HepG2 (cell line): ENCODE measurements around the gene VTN. TPM values are rescaled to one million over a fixed set of nuclear protein-coding genes. Genes with fewer than 3 reads are reported as not detected.

ENCODE experiments used
- CENPT ChIP-seq: sonication (generic); formaldehyde crosslinking; IDR thresholded peaks from 2 replicates; pipeline ENCODE4 v1.8.0; 2022; ENCODE audit warnings: low read depth, mild to moderate bottlenecking, moderate library complexity, missing genetic modification reagents
- DNMT1 ChIP-seq: sonication (generic); formaldehyde crosslinking; IDR thresholded peaks from 2 replicates; pipeline ENCODE4 v1.5.1; 2020; ENCODE audit warnings: mild to moderate bottlenecking, missing genetic modification reagents
- ESRRA ChIP-seq: sonication (generic); formaldehyde crosslinking; IDR thresholded peaks from 2 replicates; pipeline ENCODE4 v1.5.1; 2020; ENCODE audit warnings: mild to moderate bottlenecking, low read depth, missing genetic modification reagents
- GFI1 ChIP-seq: sonication (generic); formaldehyde crosslinking; IDR thresholded peaks from 2 replicates; pipeline ENCODE4 v1.5.0; 2020; ENCODE audit warnings: missing genetic modification reagents, mild to moderate bottlenecking, borderline replicate concordance
- HOXA7 ChIP-seq: sonication (generic); formaldehyde crosslinking; IDR thresholded peaks from 2 replicates; pipeline ENCODE4 v1.8.1; 2022; ENCODE audit warnings: mild to moderate bottlenecking, missing genetic modification reagents, moderate library complexity
- ISX ChIP-seq: sonication (generic); formaldehyde crosslinking; conservative IDR thresholded peaks from 2 replicates; pipeline ENCODE4 v1.5.0; 2020; ENCODE audit warnings: missing genetic modification reagents
- KAT8 ChIP-seq: IDR thresholded peaks from 2 replicates; pipeline ENCODE4 v1.6.1; 2016; ENCODE audit warnings: missing genetic modification reagents, missing compliant biosample characterization
- KDM6A ChIP-seq: IDR thresholded peaks from 2 replicates; pipeline ENCODE4 v1.6.1; 2016; ENCODE audit warnings: low read depth
- MBD4 ChIP-seq: IDR thresholded peaks from 2 replicates; pipeline ENCODE4 v1.6.1; 2012; ENCODE audit warnings: low read length, inconsistent platforms, borderline replicate concordance
- NFIC ChIP-seq: IDR thresholded peaks from 2 replicates; pipeline ENCODE4 v1.6.1; 2012; ENCODE audit warnings: mild to moderate bottlenecking, low read length, inconsistent platforms
- NR2F6 ChIP-seq, 2 experiments: IDR thresholded peaks; 2 replicates each; pipeline ENCODE4 v1.6.1; 2016; ENCODE audit warnings: antibody characterized with exemption in 1 of 2, mild to moderate bottlenecking in 1 of 2
- ONECUT2 ChIP-seq: sonication (generic); formaldehyde crosslinking; IDR thresholded peaks from 2 replicates; pipeline ENCODE4 v1.4.0; 2020; ENCODE audit warnings: missing genetic modification reagents
- PHF8 ChIP-seq: sonication (generic); formaldehyde crosslinking; IDR thresholded peaks from 2 replicates; pipeline ENCODE4 v1.5.0; 2020; ENCODE audit warnings: missing genetic modification reagents
- SMAD1 ChIP-seq: sonication (generic); formaldehyde crosslinking; IDR thresholded peaks from 2 replicates; pipeline ENCODE4 v1.4.0; 2020; ENCODE audit warnings: missing genetic modification reagents, low read depth, mild to moderate bottlenecking, borderline replicate concordance
- SNRNP70 ChIP-seq: fragments of 200-400 bp; formaldehyde crosslinking; IDR thresholded peaks from 2 replicates; pipeline ENCODE4 v1.6.1; 2017; ENCODE audit warnings: mild to moderate bottlenecking, low read depth, low read length, moderate library complexity
- WIZ ChIP-seq: sonication (generic); formaldehyde crosslinking; IDR thresholded peaks from 2 replicates; pipeline ENCODE4 v1.5.1; 2020; ENCODE audit warnings: mild to moderate bottlenecking, missing genetic modification reagents
- ZBTB20 ChIP-seq: sonication (generic); formaldehyde crosslinking; IDR thresholded peaks from 2 replicates; pipeline ENCODE4 v1.8.1; 2023; ENCODE audit warnings: missing genetic modification reagents, low read depth, mild to moderate bottlenecking, borderline replicate concordance
- ZNF446 ChIP-seq: sonication (generic); formaldehyde crosslinking; IDR thresholded peaks from 2 replicates; pipeline ENCODE4 v1.5.0; 2020; ENCODE audit warnings: mild to moderate bottlenecking, missing genetic modification reagents
- ZNF546 ChIP-seq: sonication (generic); formaldehyde crosslinking; conservative IDR thresholded peaks from 2 replicates; pipeline ENCODE4 v1.8.1; 2023; ENCODE audit warnings: mild to moderate bottlenecking, missing genetic modification reagents
- ZNF746 ChIP-seq: sonication (generic); formaldehyde crosslinking; IDR thresholded peaks from 2 replicates; pipeline ENCODE4 v1.8.0; 2022; ENCODE audit warnings: mild to moderate bottlenecking, missing genetic modification reagents
- ZNF775 ChIP-seq: sonication (generic); formaldehyde crosslinking; IDR thresholded peaks from 2 replicates; pipeline ENCODE4 v1.4.0; 2020; ENCODE audit warnings: missing genetic modification reagents, mild to moderate bottlenecking, moderate library complexity, borderline replicate concordance
- ZSCAN9 ChIP-seq: IDR thresholded peaks from 2 replicates; pipeline ENCODE4 v1.6.1; 2016; ENCODE audit warnings: borderline replicate concordance
- polyA plus RNA-seq, 8 experiments: library from polyadenylated mRNA; depleted of rRNA in 3 of 8; stranded (reverse) in 7 of 8; unstranded in 1 of 8; fragments of >200 nt; fragmentation: Illumina TruSeq in 4 of 8; extraction: Trizol in 4 of 8; gene quantifications; 2 replicates each; pipeline versions ENCODE4 v1.2.1 to v1.2.3, GENCODE V29; 2011 to 2016; ENCODE audit warnings: low read depth in 4 of 8, missing spikeins in 1 of 8, mixed read lengths in 1 of 8; ENCODE audit not compliant: insufficient read depth in 1 of 8
- total RNA-seq, 5 experiments: library from RNA; depleted of rRNA; stranded (reverse); fragments of >200 nt; fragmentation: Illumina TruSeq; extraction: Trizol; gene quantifications; 2 replicates each; pipeline ENCODE4 v1.2.3, GENCODE V29; 2016; ENCODE audit warnings: low read depth in 1 of 5
- TF ChIP-seq, protein P1 (sequence below): sonication (generic); formaldehyde crosslinking; IDR thresholded peaks from 2 replicates; pipeline ENCODE4 v1.4.0; 2020; ENCODE audit warnings: missing genetic modification reagents, borderline replicate concordance
- TF ChIP-seq, protein P2 (sequence below): sonication (generic); formaldehyde crosslinking; IDR thresholded peaks from 2 replicates; pipeline ENCODE4 v1.8.1; 2023; ENCODE audit warnings: mild to moderate bottlenecking, missing genetic modification reagents
- TF ChIP-seq, protein P3 (sequence below): sonication (generic); formaldehyde crosslinking; IDR thresholded peaks from 2 replicates; pipeline ENCODE4 v1.8.0; 2022; ENCODE audit warnings: missing genetic modification reagents, mild to moderate bottlenecking, moderate library complexity, borderline replicate concordance

The VTN gene
- total and polyA plus RNA-seq, 2 of the 13 experiments (the other 11 are each of a cell fraction or from before 2014, with no cell fraction given): 108 to 131 TPM

DNA sequence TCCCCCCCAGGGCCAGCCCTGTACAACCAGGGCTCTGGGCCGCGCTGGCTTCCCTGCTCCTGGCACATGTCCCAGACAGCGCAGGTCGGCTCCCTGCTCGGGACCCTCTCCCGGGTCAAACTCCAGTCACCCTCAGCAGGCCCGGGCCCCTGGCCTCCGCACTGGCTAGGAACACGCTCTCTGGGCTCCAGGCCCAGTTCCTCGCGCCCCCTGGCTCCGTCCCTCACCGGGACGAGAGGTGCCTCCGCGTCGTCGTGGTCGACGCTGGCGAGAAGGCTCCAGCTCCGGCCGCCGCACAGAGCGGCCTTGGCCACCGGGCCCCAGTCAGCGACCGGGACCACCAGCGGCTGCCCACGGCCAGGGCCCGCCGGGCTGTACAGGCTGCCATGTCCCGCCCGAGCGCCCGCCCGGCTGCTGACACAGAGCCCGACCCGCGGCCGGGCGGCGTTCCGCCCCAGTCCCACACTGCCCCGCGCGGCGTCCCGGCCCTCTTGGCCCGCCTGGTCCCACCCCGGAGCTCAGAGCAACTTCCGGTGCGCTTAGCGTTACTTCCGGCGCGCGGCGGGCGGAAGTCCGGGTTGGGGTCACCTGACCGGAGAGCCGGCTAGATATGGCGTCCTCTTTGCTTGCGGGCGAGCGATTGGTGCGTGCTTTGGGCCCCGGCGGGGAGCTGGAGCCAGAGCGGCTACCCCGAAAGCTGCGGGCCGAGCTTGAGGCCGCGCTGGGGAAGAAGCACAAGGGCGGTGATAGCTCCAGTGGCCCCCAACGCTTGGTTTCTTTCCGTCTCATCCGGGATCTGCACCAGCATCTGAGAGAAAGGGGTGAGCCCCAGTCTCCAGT lies 12.8 kb downstream of the VTN start, which contains the start of gene POLDIP2 (continued):
- TF ChIP-seq, protein P1, sequence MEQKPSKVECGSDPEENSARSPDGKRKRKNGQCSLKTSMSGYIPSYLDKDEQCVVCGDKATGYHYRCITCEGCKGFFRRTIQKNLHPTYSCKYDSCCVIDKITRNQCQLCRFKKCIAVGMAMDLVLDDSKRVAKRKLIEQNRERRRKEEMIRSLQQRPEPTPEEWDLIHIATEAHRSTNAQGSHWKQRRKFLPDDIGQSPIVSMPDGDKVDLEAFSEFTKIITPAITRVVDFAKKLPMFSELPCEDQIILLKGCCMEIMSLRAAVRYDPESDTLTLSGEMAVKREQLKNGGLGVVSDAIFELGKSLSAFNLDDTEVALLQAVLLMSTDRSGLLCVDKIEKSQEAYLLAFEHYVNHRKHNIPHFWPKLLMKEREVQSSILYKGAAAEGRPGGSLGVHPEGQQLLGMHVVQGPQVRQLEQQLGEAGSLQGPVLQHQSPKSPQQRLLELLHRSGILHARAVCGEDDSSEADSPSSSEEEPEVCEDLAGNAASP (CRISPR knock-in tag): peak; percentile 64
- TF ChIP-seq ZSCAN9 (CRISPR knock-in tag) (no peak), KDM6A (no peak), KAT8 (peak; percentile 100), ZNF746 (CRISPR knock-in tag) (no peak; the same call in none of the 2 replicates), ISX (CRISPR knock-in tag) (0 out of 2 replicates have a peak, but pooled peaks have one; percentile 45), SNRNP70 (no peak), ZNF775 (CRISPR knock-in tag) (no peak), ESRRA (peak; percentile 66; the same call in 1 of the 2 replicates), PHF8 (peak; percentile 77), NFIC (peak; percentile 46; the same call in 1 of the 2 replicates), CENPT (CRISPR knock-in tag) (peak; percentile 81; the same call in 1 of the 2 replicates), NR2F6 (IDR thresholded peaks at IDR 0.05) (no peak), NR2F6 (CRISPR knock-in tag; IDR thresholded peaks at IDR 0.05) (peak; percentile 45; the same call in 1 of the 2 replicates), GFI1 (CRISPR knock-in tag) (peak; percentile 34; the same call in 1 of the 2 replicates), MBD4 (no peak), ZBTB20 (no peak), ZNF546 (CRISPR knock-in tag) (0 out of 2 replicates have a peak, but pooled peaks have one; percentile 38), ZNF446 (CRISPR knock-in tag) (peak; percentile 76), ONECUT2 (CRISPR knock-in tag) (no peak), DNMT1 (CRISPR knock-in tag) (no peak), SMAD1 (CRISPR knock-in tag) (0 out of 2 replicates have a peak, but pooled peaks have one; percentile 54), WIZ (CRISPR knock-in tag) (no peak), HOXA7 (no peak)
- TF ChIP-seq, protein P2, sequence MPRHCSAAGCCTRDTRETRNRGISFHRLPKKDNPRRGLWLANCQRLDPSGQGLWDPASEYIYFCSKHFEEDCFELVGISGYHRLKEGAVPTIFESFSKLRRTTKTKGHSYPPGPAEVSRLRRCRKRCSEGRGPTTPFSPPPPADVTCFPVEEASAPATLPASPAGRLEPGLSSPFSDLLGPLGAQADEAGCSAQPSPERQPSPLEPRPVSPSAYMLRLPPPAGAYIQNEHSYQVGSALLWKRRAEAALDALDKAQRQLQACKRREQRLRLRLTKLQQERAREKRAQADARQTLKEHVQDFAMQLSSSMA (CRISPR knock-in tag): no peak
- TF ChIP-seq, protein P3, sequence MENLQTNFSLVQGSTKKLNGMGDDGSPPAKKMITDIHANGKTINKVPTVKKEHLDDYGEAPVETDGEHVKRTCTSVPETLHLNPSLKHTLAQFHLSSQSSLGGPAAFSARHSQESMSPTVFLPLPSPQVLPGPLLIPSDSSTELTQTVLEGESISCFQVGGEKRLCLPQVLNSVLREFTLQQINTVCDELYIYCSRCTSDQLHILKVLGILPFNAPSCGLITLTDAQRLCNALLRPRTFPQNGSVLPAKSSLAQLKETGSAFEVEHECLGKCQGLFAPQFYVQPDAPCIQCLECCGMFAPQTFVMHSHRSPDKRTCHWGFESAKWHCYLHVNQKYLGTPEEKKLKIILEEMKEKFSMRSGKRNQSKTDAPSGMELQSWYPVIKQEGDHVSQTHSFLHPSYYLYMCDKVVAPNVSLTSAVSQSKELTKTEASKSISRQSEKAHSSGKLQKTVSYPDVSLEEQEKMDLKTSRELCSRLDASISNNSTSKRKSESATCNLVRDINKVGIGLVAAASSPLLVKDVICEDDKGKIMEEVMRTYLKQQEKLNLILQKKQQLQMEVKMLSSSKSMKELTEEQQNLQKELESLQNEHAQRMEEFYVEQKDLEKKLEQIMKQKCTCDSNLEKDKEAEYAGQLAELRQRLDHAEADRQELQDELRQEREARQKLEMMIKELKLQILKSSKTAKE (CRISPR knock-in tag): no peak
